ENCODE data around the gene KIAA0930. TPM values are rescaled to one million over a fixed set of nuclear protein-coding genes. Genes with fewer than 3 reads are reported as not detected.

The KIAA0930 gene
- total RNA-seq, 2 experiments from 2014 or later, result 6.7 to 7.4 TPM

DNA sequence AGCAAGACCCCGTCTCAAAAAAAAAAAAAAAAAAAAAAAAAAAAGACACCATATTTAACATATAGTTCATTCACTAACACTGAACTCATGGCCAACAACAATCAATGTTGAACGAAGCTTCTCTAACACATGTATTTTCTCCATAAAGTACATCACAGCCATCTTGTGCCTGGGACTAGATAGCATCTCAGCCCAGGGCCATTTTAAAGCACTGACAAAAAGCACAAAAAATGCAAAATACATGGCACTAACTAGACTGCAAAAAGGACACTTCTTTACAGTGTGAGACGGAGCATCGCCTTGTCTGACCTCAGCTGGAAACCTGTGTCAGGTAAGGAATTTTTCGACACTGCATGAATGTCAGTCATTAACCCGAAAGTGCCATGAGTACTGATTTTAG, 23.3 kb downstream of the KIAA0930 start:
- H3K4me1 ChIP-seq (ENCODE audit: insufficient read depth, low read length), result peaks cover 3% of the 10 kb centered on the region
- Mint-ChIP-seq H3K27ac (no peak overlapping the region), H3K4me3 (no peak overlapping the region), H3K36me3 (ENCODE audit: low read depth) (no peaks in the 10 kb centered on the region), H3K9me3 (no peaks in the 10 kb centered on the region), H3K27me3 (no peaks in the 10 kb centered on the region), H3K4me1 (ENCODE audit: low read depth) (peaks cover 5% of the 10 kb centered on the region)
- no peaks in the 10 kb centered on the region for H3K36me3 ChIP-seq (ENCODE audit: insufficient read depth, low read length)
- H3K27ac ChIP-seq (ENCODE audit: low read depth in 1 of 2, low read length in 2 of 2), result no peak overlapping the region
- no peak for ATAC-seq (ENCODE audit: poor library complexity)
- no peak overlapping the region for H3K4me3 ChIP-seq (ENCODE audit: low read length)
- no peaks in the 10 kb centered on the region for H3K9me3 ChIP-seq (ENCODE audit: control insufficient read depth in 1 of 2, insufficient read depth in 1 of 2, low read length in 2 of 2)
- CTCF ChIA-PET, result interaction anchor here (0.6 kb wide), 1 partner anchor 216 kb away, joined by 3 read pairs; no protein-coding TSS in a partner anchor
- POLR2A ChIA-PET, result no interaction called here
- DNase-seq, result no peak
- intact Hi-C loops (cut with DNase I, micrococcal nuclease), result no loop called here
- H3K27me3 ChIP-seq (ENCODE audit: control insufficient read depth in 1 of 2, insufficient read depth in 2 of 2, low read length in 2 of 2), result no peaks in the 10 kb centered on the region
- TF ChIP-seq, protein P1, sequence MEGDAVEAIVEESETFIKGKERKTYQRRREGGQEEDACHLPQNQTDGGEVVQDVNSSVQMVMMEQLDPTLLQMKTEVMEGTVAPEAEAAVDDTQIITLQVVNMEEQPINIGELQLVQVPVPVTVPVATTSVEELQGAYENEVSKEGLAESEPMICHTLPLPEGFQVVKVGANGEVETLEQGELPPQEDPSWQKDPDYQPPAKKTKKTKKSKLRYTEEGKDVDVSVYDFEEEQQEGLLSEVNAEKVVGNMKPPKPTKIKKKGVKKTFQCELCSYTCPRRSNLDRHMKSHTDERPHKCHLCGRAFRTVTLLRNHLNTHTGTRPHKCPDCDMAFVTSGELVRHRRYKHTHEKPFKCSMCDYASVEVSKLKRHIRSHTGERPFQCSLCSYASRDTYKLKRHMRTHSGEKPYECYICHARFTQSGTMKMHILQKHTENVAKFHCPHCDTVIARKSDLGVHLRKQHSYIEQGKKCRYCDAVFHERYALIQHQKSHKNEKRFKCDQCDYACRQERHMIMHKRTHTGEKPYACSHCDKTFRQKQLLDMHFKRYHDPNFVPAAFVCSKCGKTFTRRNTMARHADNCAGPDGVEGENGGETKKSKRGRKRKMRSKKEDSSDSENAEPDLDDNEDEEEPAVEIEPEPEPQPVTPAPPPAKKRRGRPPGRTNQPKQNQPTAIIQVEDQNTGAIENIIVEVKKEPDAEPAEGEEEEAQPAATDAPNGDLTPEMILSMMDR (IDR thresholded peaks at IDR 0.05), result no peak

DNA sequence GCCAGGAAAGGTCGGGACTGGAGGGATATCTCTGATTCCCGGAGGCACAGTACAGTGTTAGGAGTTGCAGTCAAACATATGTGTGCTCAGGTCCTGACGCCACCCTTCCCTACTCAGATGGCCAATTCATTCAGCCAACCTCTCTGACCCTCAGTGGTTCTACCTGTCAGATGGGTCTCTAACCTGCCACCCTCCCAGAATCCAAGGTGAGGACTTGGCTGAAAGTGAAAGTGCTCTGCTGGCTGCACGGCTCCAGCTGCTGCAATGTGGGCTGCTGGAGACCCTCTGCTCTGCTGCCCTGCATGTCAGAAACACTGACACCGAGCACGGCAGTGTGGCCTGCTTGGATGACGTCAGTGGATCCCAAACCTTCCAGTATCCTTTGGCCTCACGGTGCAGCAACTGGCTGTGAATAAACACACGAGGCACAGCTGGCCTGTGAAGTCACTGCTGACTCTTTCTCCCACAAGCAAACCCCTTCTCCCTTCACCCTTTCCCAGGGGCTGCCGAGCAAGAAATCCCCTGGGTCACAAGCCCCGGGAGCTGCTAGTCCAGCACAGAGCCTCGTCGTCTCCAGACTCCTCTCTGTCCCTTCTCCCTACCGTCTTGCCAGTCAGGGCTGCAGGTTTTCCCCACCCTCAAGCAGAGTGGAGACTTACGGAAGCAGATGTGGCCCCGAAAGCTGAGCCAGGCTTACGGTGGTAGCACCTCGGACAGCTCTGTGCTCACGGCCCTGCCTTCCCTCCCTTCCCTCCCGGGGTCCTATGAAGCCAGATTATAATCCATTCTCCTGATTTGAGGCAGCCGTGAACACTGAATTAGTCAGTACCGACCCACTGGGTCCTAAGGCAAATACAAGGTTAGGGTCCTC, 24.3 kb downstream of the KIAA0930 start:
- H3K9me3 ChIP-seq (ENCODE audit: control insufficient read depth in 1 of 2, insufficient read depth in 1 of 2, low read length in 2 of 2), result no peaks in the 10 kb centered on the region
- no peak overlapping the region for H3K27ac ChIP-seq (ENCODE audit: low read depth in 1 of 2, low read length in 2 of 2)
- Mint-ChIP-seq H3K9me3 (no peaks in the 10 kb centered on the region), H3K4me3 (no peak overlapping the region), H3K36me3 (ENCODE audit: low read depth) (no peaks in the 10 kb centered on the region), H3K27ac (no peak overlapping the region), H3K4me1 (ENCODE audit: low read depth) (peaks cover 5% of the 10 kb centered on the region), H3K27me3 (no peaks in the 10 kb centered on the region)
- H3K4me3 ChIP-seq (ENCODE audit: low read length), result no peak overlapping the region
- ChIA-PET CTCF (interaction anchor here (0.6 kb wide), 1 partner anchor 217 kb away, joined by 3 read pairs; no protein-coding TSS in a partner anchor), POLR2A (no interaction called here)
- no peaks in the 10 kb centered on the region for H3K27me3 ChIP-seq (ENCODE audit: control insufficient read depth in 1 of 2, insufficient read depth in 2 of 2, low read length in 2 of 2)
- peaks cover 3% of the 10 kb centered on the region for H3K4me1 ChIP-seq (ENCODE audit: insufficient read depth, low read length)
- TF ChIP-seq, protein P1 (IDR thresholded peaks at IDR 0.05), result no peak
- no peak for DNase-seq
- intact Hi-C loops (cut with DNase I, micrococcal nuclease), result no loop called here
- no peak for ATAC-seq (ENCODE audit: poor library complexity)
- peaks cover 4% of the 10 kb centered on the region for H3K36me3 ChIP-seq (ENCODE audit: insufficient read depth, low read length)

DNA sequence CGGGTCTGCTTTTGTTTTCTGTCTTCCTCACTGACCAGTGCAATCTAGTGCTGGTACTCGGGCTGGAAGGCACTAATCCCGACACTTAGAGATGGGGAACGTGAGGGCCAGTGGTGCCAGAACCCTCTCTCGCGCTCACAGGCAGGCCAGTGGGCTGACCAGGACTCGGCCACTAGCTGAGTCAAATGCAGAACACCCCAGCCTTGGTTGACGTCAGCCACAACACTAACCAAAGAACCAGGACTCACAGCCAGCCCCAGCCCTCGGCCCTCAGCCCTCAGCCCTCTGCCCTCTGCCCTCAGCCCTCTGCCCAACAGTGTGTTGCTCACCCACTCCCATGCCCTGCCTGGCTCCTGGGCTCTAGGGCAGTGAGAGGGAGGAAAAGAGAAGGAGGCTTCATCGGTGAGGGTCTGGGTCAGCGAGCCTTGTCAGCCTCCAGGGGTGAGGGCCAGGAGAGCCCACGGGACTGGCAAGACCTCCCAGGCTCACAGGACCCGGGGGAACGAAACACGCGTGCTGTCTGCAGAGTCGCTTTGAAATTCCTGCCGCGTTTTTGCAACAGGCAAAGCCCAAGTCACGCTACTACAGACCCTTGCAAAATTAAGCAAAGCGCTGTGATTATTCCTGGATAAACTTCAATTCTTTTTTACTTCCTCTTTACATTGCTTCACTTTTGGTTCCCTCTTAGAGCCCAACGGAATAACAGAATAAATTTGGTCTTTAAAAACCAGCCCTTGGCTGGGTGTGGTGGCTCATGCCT, 27.5 kb downstream of the KIAA0930 start:
- Mint-ChIP-seq H3K4me1 (ENCODE audit: low read depth) (no peaks in the 10 kb centered on the region), H3K27me3 (no peaks in the 10 kb centered on the region), H3K27ac (no peak overlapping the region), H3K9me3 (no peaks in the 10 kb centered on the region), H3K4me3 (no peak overlapping the region), H3K36me3 (ENCODE audit: low read depth) (no peaks in the 10 kb centered on the region)
- ChIA-PET POLR2A (no interaction called here), CTCF (no interaction called here)
- TF ChIP-seq, protein P1 (IDR thresholded peaks at IDR 0.05), result no peak
- no peaks in the 10 kb centered on the region for H3K4me1 ChIP-seq (ENCODE audit: insufficient read depth, low read length)
- peaks cover 12% of the 10 kb centered on the region for H3K36me3 ChIP-seq (ENCODE audit: insufficient read depth, low read length)
- no peak for ATAC-seq (ENCODE audit: poor library complexity)
- H3K4me3 ChIP-seq (ENCODE audit: low read length), result no peak overlapping the region
- no peaks in the 10 kb centered on the region for H3K27me3 ChIP-seq (ENCODE audit: control insufficient read depth in 1 of 2, insufficient read depth in 2 of 2, low read length in 2 of 2)
- H3K9me3 ChIP-seq (ENCODE audit: control insufficient read depth in 1 of 2, insufficient read depth in 1 of 2, low read length in 2 of 2), result no peaks in the 10 kb centered on the region
- intact Hi-C loops (cut with DNase I, micrococcal nuclease), result no loop called here
- peak in 2 of 14 experiments; percentile 42 to 49 for DNase-seq
- no peak overlapping the region for H3K27ac ChIP-seq (ENCODE audit: low read depth in 1 of 2, low read length in 2 of 2)

All from CD4-positive, alpha-beta T cell (primary cell).